Measurements from ENCODE around the gene FAM161B.
A peak's percentile ranks its signal among the peaks of the same experiment; 100 is the strongest.
"Not testable (repeated sequence)": the region's sequence is repeated elsewhere in the genome, so short reads cannot be mapped to it uniquely, and the experiment has no call there.

FAM161B gene

GRCh38 chr14:73991092-73991491 is 41.2 kb upstream of the FAM161B start:
- no peak overlapping the region for H3K4me3 ChIP-seq (ENCODE audit: low read length)
- no peak for DNase-seq (ENCODE audit: low read depth)
- no peak for TF ChIP-seq CTCF (IDR thresholded peaks at IDR 0.05; ENCODE audit: insufficient read depth, low read depth, low read length, missing control alignments)

- not testable (repeated sequence) for DNase-seq (ENCODE audit: low read depth)
These were observed 38.8 kb upstream of the FAM161B start for GRCh38 chr14:73988656-73989055.

GRCh38 chr14:73988065-73988464 is 38.2 kb upstream of the FAM161B start:
- TF ChIP-seq CTCF (IDR thresholded peaks at IDR 0.05; ENCODE audit: insufficient read depth, low read depth, low read length, missing control alignments) = no peak
- no peak overlapping the region for H3K4me3 ChIP-seq (ENCODE audit: low read length)
- DNase-seq (ENCODE audit: low read depth) = no peak

More at GRCh38 chr14:73988656-73989055, 38.8 kb upstream of the FAM161B start:
- not testable (repeated sequence) for H3K4me3 ChIP-seq (ENCODE audit: low read length)

GRCh38 chr14:73977896-73978295 is 28.0 kb upstream of the FAM161B start:
- H3K4me3 ChIP-seq (ENCODE audit: low read length) = no peak overlapping the region
- no peak for TF ChIP-seq CTCF (IDR thresholded peaks at IDR 0.05; ENCODE audit: insufficient read depth, low read depth, low read length, missing control alignments)
- peak; percentile 7 for DNase-seq (ENCODE audit: low read depth)

- no peak for DNase-seq (ENCODE audit: low read depth)
- no peak for TF ChIP-seq CTCF (IDR thresholded peaks at IDR 0.05; ENCODE audit: insufficient read depth, low read depth, low read length, missing control alignments)
- no peak overlapping the region for H3K4me3 ChIP-seq (ENCODE audit: low read length)
These were observed 26.2 kb upstream of the FAM161B start for GRCh38 chr14:73976125-73976524.

GRCh38 chr14:73973497-73973896 is 23.6 kb upstream of the FAM161B start:
- no peak for TF ChIP-seq CTCF (IDR thresholded peaks at IDR 0.05; ENCODE audit: insufficient read depth, low read depth, low read length, missing control alignments)
- no peak overlapping the region for H3K4me3 ChIP-seq (ENCODE audit: low read length)
- no peak for DNase-seq (ENCODE audit: low read depth)

GRCh38 chr14:73968885-73969284 is 19.0 kb upstream of the FAM161B start:
- DNase-seq (ENCODE audit: low read depth) = no peak
- no peak for TF ChIP-seq CTCF (IDR thresholded peaks at IDR 0.05; ENCODE audit: insufficient read depth, low read depth, low read length, missing control alignments)
- no peak overlapping the region for H3K4me3 ChIP-seq (ENCODE audit: low read length)

- H3K4me3 ChIP-seq (ENCODE audit: low read length) = no peak overlapping the region
- TF ChIP-seq CTCF (IDR thresholded peaks at IDR 0.05; ENCODE audit: insufficient read depth, low read depth, low read length, missing control alignments) = no peak
- DNase-seq (ENCODE audit: low read depth) = no peak
These were observed 15.3 kb upstream of the FAM161B start for GRCh38 chr14:73965216-73965615.

All from epithelial cell of esophagus (primary cell).